Muscle layer of duodenum (tissue), 2 donors: Measurements from ENCODE around the gene IQGAP3.

Experiments used
- H3K27ac ChIP-seq: one replicate; pipeline ENCODE4 v1.7.0; 2013; ENCODE audit warnings: mild to moderate bottlenecking, low read length
- H3K27me3 ChIP-seq: one replicate; pipeline ENCODE4 v1.7.0; 2013; ENCODE audit warnings: low read depth, mild to moderate bottlenecking, control low read depth, low read length
- H3K36me3 ChIP-seq, 2 donors: one replicate each; pipeline ENCODE4 v1.7.0; 2013; ENCODE audit warnings: low read length in 2 of 2, control low read depth in 1 of 2, mild to moderate bottlenecking in 1 of 2; ENCODE audit not compliant: insufficient read depth in 2 of 2, control insufficient read depth in 1 of 2
- H3K4me1 ChIP-seq, 2 donors: one replicate each; pipeline ENCODE4 v1.7.0; 2013; ENCODE audit warnings: low read length in 2 of 2, mild to moderate bottlenecking in 2 of 2, control low read depth in 1 of 2, moderate library complexity in 1 of 2; ENCODE audit not compliant: insufficient read depth in 2 of 2, control insufficient read depth in 1 of 2
- H3K4me3 ChIP-seq, 2 donors: one replicate each; pipeline ENCODE4 v1.7.0; 2013; ENCODE audit warnings: low read length in 2 of 2, low read depth in 1 of 2, mild to moderate bottlenecking in 1 of 2
- H3K9me3 ChIP-seq, 2 donors: one replicate each; pipeline ENCODE4 v1.7.0; 2013; ENCODE audit warnings: low read length in 2 of 2, control low read depth in 1 of 2, mild to moderate bottlenecking in 1 of 2; ENCODE audit not compliant: control insufficient read depth in 1 of 2
- donor health status: healthy.

IQGAP3 gene

DNA sequence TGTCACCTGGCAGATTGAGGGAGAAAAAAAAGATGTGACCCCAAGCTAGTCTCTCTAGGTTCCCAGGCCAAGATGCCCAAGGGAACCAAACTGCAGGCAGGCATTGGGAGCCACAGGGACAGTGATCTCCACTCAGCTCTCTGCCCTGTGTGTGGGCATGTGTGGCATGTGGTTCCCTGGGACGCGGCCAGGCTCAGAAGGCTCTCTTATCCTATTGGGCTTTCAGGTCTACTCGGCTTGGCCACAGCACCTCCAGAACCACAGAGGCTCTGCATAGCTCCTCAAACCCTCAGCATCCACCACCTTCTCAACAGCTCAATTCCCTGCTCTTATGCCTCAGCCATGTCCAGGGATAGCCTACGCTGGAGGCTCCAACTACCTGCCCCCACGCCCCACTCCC lies 22.0 kb downstream of the IQGAP3 start:
- H3K36me3 ChIP-seq: no peaks in the 10 kb centered on the region
- H3K4me3 ChIP-seq: no peak overlapping the region

DNA sequence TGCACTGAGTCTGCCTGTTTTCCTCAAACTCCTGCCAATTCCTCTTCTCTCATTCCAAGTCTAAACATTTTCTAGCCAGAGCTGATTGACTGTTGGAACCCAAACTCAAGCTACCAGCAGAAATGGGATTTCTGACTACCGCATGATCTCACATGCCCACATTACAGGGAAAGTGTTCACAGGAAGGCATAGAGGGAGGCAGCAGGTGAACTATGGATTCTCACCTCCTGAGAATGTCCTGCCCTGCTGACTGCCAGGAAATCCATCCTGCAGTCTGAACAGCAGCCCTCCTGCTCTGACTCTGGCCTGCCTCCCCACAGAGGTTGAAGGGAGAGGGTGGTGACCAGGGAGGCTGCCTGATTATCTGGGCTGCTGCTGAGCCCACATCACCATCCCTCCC lies 22.5 kb downstream of the IQGAP3 start:
- H3K9me3 ChIP-seq: no peaks in the 10 kb centered on the region
- no peak overlapping the region for H3K27ac ChIP-seq
- H3K27me3 ChIP-seq: no peaks in the 10 kb centered on the region
- no peaks in the 10 kb centered on the region for H3K36me3 ChIP-seq
- no peak overlapping the region for H3K4me3 ChIP-seq
- no peaks in the 10 kb centered on the region for H3K4me1 ChIP-seq

More for the DNA sequence above, 22.0 kb downstream of the IQGAP3 start:
- Histone ChIP-seq H3K9me3 (no peaks in the 10 kb centered on the region), H3K27ac (no peak overlapping the region), H3K27me3 (no peaks in the 10 kb centered on the region), H3K4me1 (no peaks in the 10 kb centered on the region)

DNA sequence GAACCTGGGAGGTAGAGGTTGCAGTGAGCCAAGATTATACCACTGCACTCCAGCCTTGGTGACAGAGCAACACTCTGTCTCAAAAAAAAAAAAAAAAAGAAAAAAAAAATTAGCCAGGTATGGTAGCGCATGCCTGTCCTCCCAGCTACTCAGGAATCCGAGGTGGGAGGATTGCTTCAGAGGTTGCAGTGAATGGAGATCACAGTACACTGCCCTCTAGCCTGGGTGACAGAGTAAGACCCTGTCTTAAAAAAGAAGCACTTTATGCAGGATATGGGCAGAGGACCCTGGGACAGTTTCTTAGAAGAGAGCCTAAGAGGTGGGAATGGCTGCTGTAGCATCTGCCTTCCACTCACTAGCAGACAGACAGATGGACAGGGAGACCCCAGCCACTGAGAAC lies 23.0 kb downstream of the IQGAP3 start:
- Histone ChIP-seq H3K4me3 (no peak overlapping the region), H3K27me3 (no peaks in the 10 kb centered on the region), H3K36me3 (no peaks in the 10 kb centered on the region), H3K27ac (no peak overlapping the region), H3K9me3 (no peaks in the 10 kb centered on the region), H3K4me1 (no peaks in the 10 kb centered on the region)

DNA sequence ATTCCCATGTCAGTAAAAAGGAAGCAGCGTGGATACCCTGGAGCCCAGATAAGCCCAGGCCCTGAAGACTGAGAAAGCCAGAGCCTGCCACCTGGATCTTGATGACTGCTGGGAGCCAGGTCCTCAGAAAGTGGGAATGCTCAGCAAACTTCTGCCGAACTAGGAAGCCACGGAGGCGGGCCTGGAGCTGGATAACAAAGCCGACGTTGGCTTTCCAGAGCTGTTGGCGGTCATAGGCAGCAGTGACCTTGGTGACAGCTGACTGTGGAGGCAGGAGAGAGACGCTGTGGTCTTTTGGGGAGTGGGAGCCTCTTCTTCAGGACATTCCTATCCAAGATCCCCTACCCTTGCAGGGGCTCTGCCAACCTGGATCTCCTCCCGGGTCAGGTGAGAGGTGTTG lies 24.4 kb downstream of the IQGAP3 start:
- no peaks in the 10 kb centered on the region for H3K36me3 ChIP-seq
- H3K4me1 ChIP-seq: no peaks in the 10 kb centered on the region
- no peaks in the 10 kb centered on the region for H3K27me3 ChIP-seq
- H3K9me3 ChIP-seq: no peaks in the 10 kb centered on the region
- no peak overlapping the region for H3K27ac ChIP-seq
- H3K4me3 ChIP-seq: no peak overlapping the region

DNA sequence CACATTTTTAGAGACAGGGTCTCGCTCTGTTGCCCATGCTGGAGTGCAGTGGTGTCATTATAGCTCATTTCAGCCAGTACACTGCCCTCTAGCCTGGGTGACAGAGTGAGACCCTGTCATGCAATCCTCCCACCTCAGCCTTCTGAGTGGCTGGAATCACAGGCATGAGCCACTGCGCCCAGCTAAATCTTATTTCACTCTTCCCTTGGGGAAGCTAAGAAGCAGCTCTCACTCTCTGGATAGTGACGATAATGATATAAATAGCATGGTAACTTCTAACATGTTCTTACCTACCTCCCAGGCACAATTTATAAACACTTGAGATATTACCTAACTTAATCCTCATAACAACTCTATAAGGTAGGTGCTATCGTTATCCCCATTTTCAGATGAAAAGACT lies 24.9 kb downstream of the IQGAP3 start:
- Histone ChIP-seq H3K9me3 (no peaks in the 10 kb centered on the region), H3K27ac (no peak overlapping the region), H3K27me3 (no peaks in the 10 kb centered on the region), H3K4me1 (no peaks in the 10 kb centered on the region), H3K4me3 (no peak overlapping the region), H3K36me3 (no peaks in the 10 kb centered on the region)

DNA sequence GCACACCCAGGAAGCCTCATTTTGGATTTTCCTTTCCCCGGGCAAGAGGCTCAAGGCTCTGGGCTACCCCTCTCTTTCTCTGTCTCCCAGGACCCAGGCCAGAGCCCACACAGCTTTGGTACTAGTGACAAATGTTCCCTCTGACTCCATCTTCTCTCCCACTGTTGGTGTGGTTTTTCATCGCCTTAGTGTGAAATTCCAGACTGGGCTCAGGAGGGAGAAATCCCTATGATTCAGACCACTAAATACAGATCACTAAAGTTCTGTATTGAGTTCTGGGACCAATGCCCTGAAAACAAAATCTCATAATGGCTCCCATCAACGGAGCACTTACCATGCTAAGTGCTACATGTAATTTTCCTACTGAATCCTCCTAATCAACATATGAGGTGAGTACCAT lies 26.1 kb downstream of the IQGAP3 start:
- Histone ChIP-seq H3K9me3 (no peaks in the 10 kb centered on the region), H3K4me1 (no peaks in the 10 kb centered on the region), H3K4me3 (no peak overlapping the region), H3K27ac (no peak overlapping the region), H3K36me3 (no peaks in the 10 kb centered on the region), H3K27me3 (no peaks in the 10 kb centered on the region)

DNA sequence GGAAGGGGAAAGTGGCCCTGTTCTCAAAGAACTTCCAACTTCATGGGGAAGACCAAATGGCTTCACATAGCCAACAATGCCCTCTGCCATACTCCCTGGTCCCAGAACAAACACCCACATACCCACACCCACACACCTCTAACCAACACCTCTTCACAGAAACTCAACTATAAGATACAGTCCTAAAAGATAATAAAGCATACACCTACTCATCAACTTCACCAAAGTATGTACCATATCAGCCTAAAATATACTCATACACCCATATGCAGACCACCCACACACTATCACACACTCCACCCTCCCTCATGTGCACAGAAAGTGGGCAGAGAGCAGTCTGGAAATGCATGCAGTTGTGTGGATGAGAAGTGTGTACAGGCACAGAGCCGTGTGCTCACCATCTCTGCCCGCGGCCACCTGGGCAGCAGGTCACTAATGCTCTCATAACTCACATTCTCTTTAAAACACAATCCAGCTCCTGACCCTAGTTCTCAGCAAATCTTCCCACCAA lies 27.7 kb downstream of the IQGAP3 start:
- Histone ChIP-seq H3K27ac (no peak overlapping the region), H3K4me1 (no peaks in the 10 kb centered on the region), H3K4me3 (no peak overlapping the region), H3K36me3 (no peaks in the 10 kb centered on the region), H3K9me3 (no peaks in the 10 kb centered on the region), H3K27me3 (no peaks in the 10 kb centered on the region)

DNA sequence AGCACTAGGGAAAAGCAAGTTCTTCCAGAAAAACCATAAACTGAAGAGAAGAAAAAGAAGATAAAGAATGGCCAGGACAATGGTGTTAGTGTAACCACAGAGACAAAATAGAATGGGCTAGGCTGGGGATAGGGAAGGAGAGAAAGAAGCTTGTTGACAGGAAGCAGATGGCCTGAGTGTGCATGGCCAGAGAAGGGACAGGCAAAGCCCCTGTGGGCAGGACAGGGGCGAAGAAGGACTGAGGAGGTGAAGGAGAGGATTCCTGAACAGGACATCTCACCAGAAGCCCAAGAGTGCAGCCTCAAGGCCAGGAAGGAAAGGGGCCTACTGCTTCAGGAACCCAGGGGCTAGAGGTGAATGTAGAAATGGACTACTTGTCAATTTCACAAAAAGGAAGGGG lies 29.3 kb downstream of the IQGAP3 start:
- H3K4me3 ChIP-seq: no peak overlapping the region
- H3K9me3 ChIP-seq: no peaks in the 10 kb centered on the region
- H3K27ac ChIP-seq: no peak overlapping the region
- no peaks in the 10 kb centered on the region for H3K4me1 ChIP-seq
- H3K36me3 ChIP-seq: no peaks in the 10 kb centered on the region
- no peaks in the 10 kb centered on the region for H3K27me3 ChIP-seq

DNA sequence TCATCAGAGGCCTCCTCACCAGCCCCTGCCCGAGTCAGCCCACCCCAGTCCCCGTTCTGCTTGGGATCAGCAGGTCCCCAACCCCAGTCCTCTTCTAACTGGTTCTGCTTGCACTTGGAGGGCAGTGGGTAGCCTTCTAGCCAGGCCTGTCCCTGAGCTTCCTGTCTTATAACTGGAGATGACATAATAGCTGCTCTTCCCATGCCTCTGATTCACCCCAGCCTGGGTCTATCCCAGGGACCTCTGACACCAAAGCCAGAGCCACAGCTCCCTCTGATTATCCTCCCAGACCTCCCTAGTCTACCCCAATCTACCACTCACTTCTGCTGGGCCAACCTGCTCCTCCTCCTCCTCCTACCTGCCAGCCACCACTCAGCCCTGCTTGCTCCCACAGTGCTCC lies 31.4 kb downstream of the IQGAP3 start:
- no peak overlapping the region for H3K27ac ChIP-seq

DNA sequence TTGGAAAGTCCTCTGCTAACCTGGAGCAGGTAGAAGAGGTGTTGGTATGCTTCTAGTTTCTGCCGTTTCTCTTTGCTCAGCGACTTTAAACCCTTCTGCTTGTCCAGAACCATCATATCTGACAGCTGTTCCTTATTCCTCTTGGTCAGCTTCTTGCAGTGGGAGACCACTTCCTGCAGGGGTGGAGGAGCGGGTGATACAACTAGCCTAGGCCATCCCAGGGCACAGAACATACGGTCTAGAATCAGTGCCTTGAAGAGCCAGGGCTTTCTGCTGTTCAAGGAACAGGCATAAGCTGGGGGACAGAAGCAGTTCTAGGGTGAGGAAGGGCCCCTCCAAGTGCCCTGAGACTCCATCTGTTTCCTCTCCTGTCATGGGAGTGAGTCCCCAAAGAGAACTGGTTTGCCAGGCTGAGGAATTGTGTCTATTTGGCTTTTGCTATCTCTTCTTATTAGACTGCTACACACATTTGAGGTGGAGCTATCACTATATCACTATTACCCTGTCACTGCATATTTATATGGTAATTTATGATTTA lies 32.5 kb downstream of the IQGAP3 start:
- H3K27ac ChIP-seq: no peak overlapping the region
- H3K4me1 ChIP-seq: no peaks in the 10 kb centered on the region
- no peaks in the 10 kb centered on the region for H3K36me3 ChIP-seq
- no peak overlapping the region for H3K4me3 ChIP-seq
- no peaks in the 10 kb centered on the region for H3K27me3 ChIP-seq
- no peaks in the 10 kb centered on the region for H3K9me3 ChIP-seq

More for the DNA sequence above, 31.4 kb downstream of the IQGAP3 start:
- Histone ChIP-seq H3K27me3 (no peaks in the 10 kb centered on the region), H3K4me3 (no peak overlapping the region), H3K4me1 (no peaks in the 10 kb centered on the region), H3K9me3 (no peaks in the 10 kb centered on the region), H3K36me3 (no peaks in the 10 kb centered on the region)

DNA sequence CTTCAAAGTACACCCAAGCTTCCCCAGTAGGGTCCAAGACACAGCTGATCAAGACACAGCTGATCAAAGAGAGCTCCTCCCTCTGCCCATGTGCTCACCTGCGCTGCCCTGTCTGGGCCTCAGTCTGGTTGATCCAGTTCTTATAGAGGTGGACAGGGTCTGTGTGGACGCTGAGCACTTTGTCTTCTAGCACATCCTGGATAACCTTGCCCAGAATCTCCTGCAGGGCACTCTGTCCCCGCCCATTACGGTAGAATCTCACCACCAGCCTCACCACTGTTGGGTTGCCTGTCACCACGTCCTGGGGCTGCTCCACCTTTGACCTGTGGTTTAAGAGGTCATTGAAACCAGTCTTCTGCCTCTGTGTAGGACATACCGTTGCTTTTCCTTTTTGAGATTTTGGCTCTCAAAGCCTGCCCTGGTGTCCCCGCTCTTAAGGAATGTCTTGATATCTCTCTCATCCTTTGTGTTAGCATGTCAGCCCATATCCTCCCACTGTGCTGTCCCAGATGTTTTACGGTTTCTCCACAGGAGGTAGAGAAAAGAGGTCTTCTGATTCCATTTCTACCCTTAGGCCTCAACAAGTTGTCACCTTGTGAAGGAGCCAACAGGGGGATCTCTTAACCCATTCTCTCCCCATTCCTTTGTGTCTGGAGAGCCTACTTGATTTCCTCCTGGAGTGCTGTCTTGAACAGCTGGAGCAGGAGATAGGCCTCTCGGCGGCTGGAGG lies 33.5 kb downstream of the IQGAP3 start:
- no peaks in the 10 kb centered on the region for H3K4me1 ChIP-seq
- H3K27me3 ChIP-seq: no peaks in the 10 kb centered on the region

DNA sequence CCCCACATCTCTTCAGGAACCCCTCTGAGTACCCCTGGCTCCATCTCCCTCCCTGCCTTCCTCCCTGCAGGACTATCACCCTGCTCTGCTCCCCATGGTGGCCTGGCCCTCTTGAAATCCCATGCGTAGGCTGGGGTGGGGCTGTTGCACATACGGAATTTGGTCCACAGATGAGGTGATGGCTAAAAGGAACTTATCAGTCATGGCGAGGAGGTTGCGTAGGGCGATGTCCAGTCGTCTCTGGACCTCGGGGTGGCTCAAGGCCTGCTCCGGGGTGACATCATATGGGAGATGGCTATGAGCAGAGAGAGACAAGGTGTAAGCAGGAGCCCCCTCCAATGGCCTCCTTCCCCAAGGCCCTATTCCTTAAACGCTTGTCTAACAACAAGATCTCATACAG lies 35.3 kb downstream of the IQGAP3 start:
- H3K4me1 ChIP-seq: no peaks in the 10 kb centered on the region
- no peak overlapping the region for H3K27ac ChIP-seq
- no peak overlapping the region for H3K4me3 ChIP-seq
- no peaks in the 10 kb centered on the region for H3K27me3 ChIP-seq
- H3K9me3 ChIP-seq: no peaks in the 10 kb centered on the region
- H3K36me3 ChIP-seq: no peaks in the 10 kb centered on the region

More for the DNA sequence above, 33.5 kb downstream of the IQGAP3 start:
- no peak overlapping the region for H3K27ac ChIP-seq
- H3K36me3 ChIP-seq: no peaks in the 10 kb centered on the region
- no peaks in the 10 kb centered on the region for H3K9me3 ChIP-seq
- no peak overlapping the region for H3K4me3 ChIP-seq
